M059J (cell line): ENCODE data around the gene PCDHB9. TPM values are rescaled to one million over a fixed set of nuclear protein-coding genes. Genes with fewer than 3 reads are reported as not detected.

Experiments
- DNase-seq: peaks from one replicate; pipeline ENCODE4 v3.0.0-alpha.2; 2012; ENCODE audit warnings: low read depth
- total RNA-seq: library from RNA; depleted of rRNA; stranded (reverse); fragments of >200 nt; shearing (Covaris generic); gene quantifications from 2 replicates; pipeline ENCODE4 v1.2.3, GENCODE V29; 2014; rRNA removed

Gene PCDHB9
- total RNA-seq, 1 experiment from 2014 or later: 9.3 TPM

GRCh38 chr5:141236516-141237313, 49.8 kb downstream of the PCDHB9 start:
- DNase-seq: no peak

Other genes with a start within 250 kb of the PCDHB9 start
- gene PCDHAC2, start 220.7 kb upstream of the PCDHB9 start, total RNA-seq: 0.17 TPM in 1 of 2 replicates, not detected in the other
- gene PCDHB1, start 135.8 kb upstream of the PCDHB9 start, total RNA-seq: not detected in 2 replicates
- 0.32 and 2.1 TPM in 2 replicates for gene PCDHB2, start 92.5 kb upstream of the PCDHB9 start, total RNA-seq
- 3.9 and 8.0 TPM in 2 replicates for gene PCDHB3, start 86.7 kb upstream of the PCDHB9 start, total RNA-seq
- 0.07 TPM in 1 of 2 replicates, not detected in the other for gene PCDHB4, start 65.3 kb upstream of the PCDHB9 start, total RNA-seq
- not detected in 2 replicates for gene PCDHB5, start 52.0 kb upstream of the PCDHB9 start, total RNA-seq
- gene PCDHB6, start 37.1 kb upstream of the PCDHB9 start, total RNA-seq: 0.49 and 0.62 TPM in 2 replicates
- gene PCDHB7, start 14.5 kb upstream of the PCDHB9 start, total RNA-seq: 1.7 and 2.1 TPM in 2 replicates
- gene PCDHB8, start 9.4 kb upstream of the PCDHB9 start, total RNA-seq: 0.98 and 3.8 TPM in 2 replicates
- gene PCDHB16, start 4.8 kb upstream of the PCDHB9 start, total RNA-seq: 3.0 and 8.6 TPM in 2 replicates
- 0.49 and 1.3 TPM in 2 replicates for gene PCDHB10, start 5.2 kb downstream of the PCDHB9 start, total RNA-seq
- 0.25 and 0.49 TPM in 2 replicates for gene PCDHB11, start 12.5 kb downstream of the PCDHB9 start, total RNA-seq
- 1.7 and 2.6 TPM in 2 replicates for gene PCDHB12, start 21.6 kb downstream of the PCDHB9 start, total RNA-seq
- 0.39 and 0.42 TPM in 2 replicates for gene PCDHB13, start 26.8 kb downstream of the PCDHB9 start, total RNA-seq
- gene PCDHB14, start 36.2 kb downstream of the PCDHB9 start, total RNA-seq: 0.44 and 1.9 TPM in 2 replicates
- 0.17 TPM in 1 of 2 replicates, not detected in the other for gene PCDHB15, start 58.2 kb downstream of the PCDHB9 start, total RNA-seq
- gene SLC25A2, start 116.9 kb downstream of the PCDHB9 start, total RNA-seq: 0.05 TPM in 1 of 2 replicates, not detected in the other
- gene TAF7, start 133.6 kb downstream of the PCDHB9 start, total RNA-seq: 52.8 and 84.2 TPM in 2 replicates
- 0.71 and 0.89 TPM in 2 replicates for gene PCDHGA1, start 143.4 kb downstream of the PCDHB9 start, total RNA-seq
- gene PCDHGA2, start 151.6 kb downstream of the PCDHB9 start, total RNA-seq: 0.22 and 0.32 TPM in 2 replicates
- gene PCDHGA3, start 156.7 kb downstream of the PCDHB9 start, total RNA-seq: 0.49 TPM in 1 of 2 replicates, not detected in the other
- gene PCDHGB1, start 162.9 kb downstream of the PCDHB9 start, total RNA-seq: 3.3 and 4.9 TPM in 2 replicates
- gene PCDHGA4, start 167.9 kb downstream of the PCDHB9 start, total RNA-seq: 0.17 and 0.91 TPM in 2 replicates
- gene PCDHGB2, start 172.8 kb downstream of the PCDHB9 start, total RNA-seq: 0.25 and 0.57 TPM in 2 replicates
- 0.02 and 0.10 TPM in 2 replicates for gene PCDHGA5, start 177.0 kb downstream of the PCDHB9 start, total RNA-seq
- gene PCDHGB3, start 183.1 kb downstream of the PCDHB9 start, total RNA-seq: 0.49 and 0.54 TPM in 2 replicates
- 0.07 and 1.1 TPM in 2 replicates for gene PCDHGA6, start 186.7 kb downstream of the PCDHB9 start, total RNA-seq
- gene PCDHGA7, start 195.6 kb downstream of the PCDHB9 start, total RNA-seq: 0.17 TPM in 1 of 2 replicates, not detected in the other
- gene PCDHGB4, start 200.5 kb downstream of the PCDHB9 start, total RNA-seq: not detected in 2 replicates
- 0.07 TPM in 1 of 2 replicates, not detected in the other for gene PCDHGA8, start 205.5 kb downstream of the PCDHB9 start, total RNA-seq
- not detected in 2 replicates for gene PCDHGB5, start 210.8 kb downstream of the PCDHB9 start, total RNA-seq
- gene PCDHGA9, start 215.6 kb downstream of the PCDHB9 start, total RNA-seq: 0.02 and 0.17 TPM in 2 replicates
- gene PCDHGB6, start 220.9 kb downstream of the PCDHB9 start, total RNA-seq: 0.02 TPM in 1 of 2 replicates, not detected in the other
- 0.71 and 0.89 TPM in 2 replicates for gene PCDHGA10, start 225.8 kb downstream of the PCDHB9 start, total RNA-seq
- gene PCDHGB7, start 230.5 kb downstream of the PCDHB9 start, total RNA-seq: 7.1 and 7.7 TPM in 2 replicates
- 0.05 TPM in 1 of 2 replicates, not detected in the other for gene PCDHGA11, start 233.9 kb downstream of the PCDHB9 start, total RNA-seq
- 0.39 TPM in 1 of 2 replicates, not detected in the other for gene PCDHGA12, start 243.3 kb downstream of the PCDHB9 start, total RNA-seq